GM18508 (cell line): ENCODE results near the gene NINL.
"Not testable (repeated sequence)": the region's sequence is repeated elsewhere in the genome, so short reads cannot be mapped to it uniquely, and the experiment has no call there.

Source experiments
- ATAC-seq: cut with Tn5 transposase; IDR thresholded peaks from one replicate; pipeline ENCODE4 v1.9.1; 2021; ENCODE audit warnings: moderate number of reproducible peaks; ENCODE audit not compliant: insufficient read depth, unreplicated experiment

NINL gene

GRCh38 chr20:25561771-25562170, 23.6 kb downstream of the NINL start:
- not testable (repeated sequence) for ATAC-seq

GRCh38 chr20:25553819-25554296, 31.5 kb downstream of the NINL start:
- ATAC-seq, result no peak

DNA sequence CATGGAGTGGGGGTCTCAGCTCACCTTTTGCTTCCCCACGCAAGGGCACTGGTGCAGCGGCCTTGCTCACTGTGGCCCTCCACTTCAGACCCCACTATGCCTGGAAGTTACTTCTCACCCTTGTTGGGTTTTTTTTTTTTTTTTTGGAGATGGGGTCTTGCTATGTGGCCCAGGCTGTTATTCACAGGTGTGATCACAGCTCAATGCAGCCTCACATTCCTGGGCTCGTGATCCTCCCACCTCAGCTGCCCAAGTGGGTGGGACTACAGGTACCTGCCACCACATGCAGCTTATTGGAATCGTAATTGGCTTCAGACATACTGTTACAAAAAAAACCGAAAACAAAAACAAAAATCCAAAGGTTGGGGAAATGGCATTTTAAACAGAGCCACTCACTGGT, 32.4 kb downstream of the NINL start:
- ATAC-seq, result no peak

GRCh38 chr20:25551413-25552215, 33.7 kb downstream of the NINL start:
- ATAC-seq, result no peak

GRCh38 chr20:25550645-25551337, 34.5 kb downstream of the NINL start:
- not testable (repeated sequence) for ATAC-seq

DNA sequence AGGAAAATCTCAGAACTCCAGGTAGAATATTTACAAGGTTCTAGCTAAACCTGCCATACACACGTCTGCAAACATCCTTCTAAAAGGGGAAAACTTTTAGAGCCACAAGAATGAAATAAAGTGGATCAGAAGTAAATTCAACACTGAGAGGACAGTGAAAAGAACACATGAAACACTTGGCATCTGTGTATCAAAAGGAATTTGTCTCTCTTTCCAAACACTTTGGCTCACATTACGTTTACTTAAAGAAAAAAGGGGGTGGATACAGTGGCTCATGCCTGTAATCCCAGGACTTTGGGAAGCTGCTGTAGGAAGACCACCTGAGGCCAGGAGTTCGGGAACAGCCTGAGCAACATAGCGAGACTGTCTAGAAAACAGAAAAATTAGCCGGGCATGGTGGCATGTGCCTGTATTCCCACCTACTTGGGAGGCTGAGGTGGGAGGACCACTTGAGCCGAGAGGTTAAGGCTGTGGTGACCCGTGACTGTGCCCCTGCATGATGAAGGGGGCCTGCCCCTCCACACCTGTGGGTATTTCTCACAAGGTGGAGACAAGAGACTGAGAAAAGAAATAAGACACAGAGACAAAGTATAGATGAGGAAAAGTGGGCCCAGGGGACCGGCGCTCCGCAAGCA, 35.4 kb downstream of the NINL start:
- no peak for ATAC-seq

- ATAC-seq, result no peak
Observed at GRCh38 chr20:25549172-25549773, 36.1 kb downstream of the NINL start.

DNA sequence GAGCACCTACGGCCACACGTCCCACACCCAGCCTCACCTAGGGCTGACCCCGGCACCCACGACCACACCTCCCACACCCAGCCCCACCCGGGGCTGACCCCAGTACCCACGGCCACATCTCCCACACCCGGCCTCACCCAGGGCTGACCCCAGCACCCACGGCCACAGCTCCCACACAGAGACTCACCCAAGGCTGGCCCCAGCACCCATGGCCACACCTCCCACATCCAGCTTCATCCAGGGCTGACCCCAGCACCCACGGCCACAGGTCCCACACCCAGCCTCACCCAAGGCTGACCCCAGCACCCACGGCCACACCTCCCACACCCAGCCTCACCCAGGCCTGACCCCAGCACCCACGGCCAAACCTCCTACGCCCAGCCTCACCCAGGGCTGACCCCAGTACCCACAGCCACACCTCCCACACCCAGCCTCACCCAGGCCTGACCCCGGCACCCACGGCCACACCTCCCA, 36.7 kb downstream of the NINL start:
- no peak for ATAC-seq

GRCh38 chr20:25547999-25548398, 37.3 kb downstream of the NINL start:
- ATAC-seq, result no peak

DNA sequence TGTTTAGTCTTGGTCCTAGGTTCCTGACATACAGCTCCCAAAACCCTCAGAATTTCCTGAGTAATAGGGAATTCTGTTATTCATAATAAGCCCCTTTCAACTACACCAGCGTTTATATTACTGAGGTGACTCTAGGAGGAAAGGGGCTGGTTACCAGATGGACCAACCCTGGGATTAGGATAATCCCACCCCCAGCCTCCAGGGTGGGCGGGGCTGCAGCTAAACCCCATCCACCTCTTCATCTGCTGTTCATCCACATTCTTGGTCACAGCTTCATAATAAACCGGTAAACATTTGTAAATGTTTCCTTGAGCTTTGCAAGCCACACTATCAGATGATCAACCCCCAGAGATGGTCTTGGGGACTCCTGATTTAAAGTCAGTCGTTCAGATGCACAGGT, 38.3 kb downstream of the NINL start:
- ATAC-seq, result no peak

DNA sequence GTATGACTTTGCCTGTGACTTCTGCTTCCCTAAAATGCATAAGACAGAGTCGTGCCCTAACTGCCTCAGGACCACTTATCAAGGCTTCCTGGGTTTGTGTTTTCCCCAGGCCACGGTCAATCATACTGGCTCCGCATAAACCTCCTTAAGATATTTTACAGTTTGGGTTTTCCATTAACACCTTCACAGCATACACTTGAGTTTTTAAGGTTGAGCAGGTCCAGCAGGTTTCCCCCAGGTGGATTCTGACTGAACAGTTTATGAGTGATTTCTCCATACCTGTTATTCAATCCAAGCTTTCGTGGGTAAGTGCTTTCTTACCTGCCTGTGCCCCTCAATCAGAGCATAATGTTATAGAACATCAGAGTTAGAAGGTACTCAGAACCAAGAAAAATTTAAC, 39.3 kb downstream of the NINL start:
- no peak for ATAC-seq

- no peak for ATAC-seq
Observed at GRCh38 chr20:25545171-25545570, 40.2 kb downstream of the NINL start.

DNA sequence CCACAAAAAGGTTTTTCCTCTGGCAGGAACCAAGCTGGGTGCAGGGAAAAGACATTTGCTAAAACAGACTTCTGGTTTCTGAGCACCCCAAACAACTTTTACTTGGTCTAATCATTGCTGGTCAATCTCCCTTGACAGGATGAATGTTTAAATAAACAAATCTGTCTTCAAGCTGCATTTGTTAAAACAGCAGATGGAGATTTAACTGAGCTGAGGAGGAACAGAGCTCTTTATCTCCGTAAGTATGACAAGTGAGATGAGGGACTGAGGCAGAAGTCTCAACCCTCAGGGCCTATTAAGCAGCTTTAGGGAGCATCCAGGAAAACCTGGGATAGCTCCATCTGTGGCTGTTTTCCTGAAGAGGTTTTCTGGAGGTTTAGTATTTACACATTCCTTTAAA, 40.6 kb downstream of the NINL start:
- no peak for ATAC-seq

DNA sequence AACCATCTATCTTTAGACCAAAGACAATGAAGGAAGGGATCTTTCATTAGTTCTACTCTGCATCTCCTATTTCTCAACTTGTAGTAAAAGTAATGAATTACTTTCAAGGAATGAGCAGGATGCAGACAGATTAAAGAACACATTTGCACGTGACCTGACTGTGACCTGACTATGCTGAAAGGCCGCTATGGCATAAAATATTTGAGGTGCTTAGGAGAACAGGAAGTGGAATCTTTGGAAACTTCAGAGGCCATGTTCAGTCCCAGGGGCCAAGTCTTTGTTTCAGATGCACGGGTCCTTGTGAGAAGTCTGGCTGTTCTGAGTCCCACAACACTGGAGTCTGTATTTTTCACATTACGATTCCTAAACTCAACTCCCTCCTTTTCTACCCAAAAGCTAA, 41.0 kb downstream of the NINL start:
- no peak for ATAC-seq

DNA sequence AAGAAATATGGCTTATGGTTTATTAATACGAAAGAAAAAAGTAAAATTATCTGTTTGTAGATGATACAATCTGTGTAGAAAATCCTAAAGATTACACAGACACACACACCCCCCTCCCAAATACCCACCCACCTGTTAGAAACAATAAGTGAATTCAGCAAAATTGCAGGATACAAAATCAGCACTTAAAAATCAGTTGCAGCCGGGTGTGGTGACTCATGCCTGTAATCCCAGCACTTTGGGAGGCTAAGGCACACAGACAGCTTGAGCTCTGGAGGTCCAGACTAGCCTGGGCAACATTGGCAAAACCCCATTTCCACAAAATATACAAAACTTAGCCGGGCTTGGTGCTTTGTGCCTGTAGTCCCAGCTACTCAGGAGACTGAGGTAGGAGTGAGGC, 42.3 kb downstream of the NINL start:
- no peak for ATAC-seq

GRCh38 chr20:25541676-25542075, 43.7 kb downstream of the NINL start:
- no peak for ATAC-seq

DNA sequence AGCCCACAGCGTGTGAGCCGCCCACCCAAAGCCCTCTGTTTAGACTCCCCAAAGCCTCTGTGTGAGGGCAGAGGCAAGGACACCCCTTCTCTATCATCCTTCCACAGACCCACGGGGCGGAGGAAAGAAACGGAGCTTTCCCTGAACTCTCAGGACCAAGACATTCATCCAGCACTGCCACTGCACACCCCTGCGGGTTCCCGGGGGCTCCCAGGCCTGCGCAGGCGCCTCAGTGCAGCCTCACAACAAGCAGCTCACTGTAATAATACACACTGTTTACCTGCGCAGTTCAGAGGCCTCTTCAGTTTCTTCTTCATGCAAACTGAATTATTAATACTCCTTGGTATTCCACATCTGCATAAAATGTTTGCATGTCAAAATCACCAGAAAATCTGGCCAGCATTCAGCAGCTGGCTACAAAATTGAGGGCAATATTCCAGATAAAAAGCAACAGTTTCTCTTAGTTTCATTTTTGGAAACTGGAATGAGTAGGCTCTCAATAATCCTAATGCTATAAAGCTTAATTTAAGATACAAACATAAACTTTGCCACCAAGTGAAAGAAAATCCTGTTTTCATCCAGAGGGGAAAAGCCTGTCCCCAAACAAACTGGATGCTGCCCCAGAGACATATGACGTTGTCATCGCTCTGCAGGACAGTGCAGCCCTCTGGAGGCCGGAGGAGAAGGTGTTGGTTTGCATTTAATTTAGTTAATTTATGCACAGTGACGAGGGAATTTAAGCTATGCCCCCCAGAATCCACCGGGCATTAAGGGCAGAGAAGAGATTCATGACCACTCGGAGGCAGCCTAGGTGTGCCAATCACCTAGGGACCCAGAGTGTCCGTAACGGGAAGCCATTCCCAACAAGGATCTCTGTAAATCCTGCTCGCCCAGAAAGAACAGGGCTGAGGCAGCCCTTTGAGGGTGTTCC, 45.3 kb downstream of the NINL start:
- ATAC-seq, result no peak

DNA sequence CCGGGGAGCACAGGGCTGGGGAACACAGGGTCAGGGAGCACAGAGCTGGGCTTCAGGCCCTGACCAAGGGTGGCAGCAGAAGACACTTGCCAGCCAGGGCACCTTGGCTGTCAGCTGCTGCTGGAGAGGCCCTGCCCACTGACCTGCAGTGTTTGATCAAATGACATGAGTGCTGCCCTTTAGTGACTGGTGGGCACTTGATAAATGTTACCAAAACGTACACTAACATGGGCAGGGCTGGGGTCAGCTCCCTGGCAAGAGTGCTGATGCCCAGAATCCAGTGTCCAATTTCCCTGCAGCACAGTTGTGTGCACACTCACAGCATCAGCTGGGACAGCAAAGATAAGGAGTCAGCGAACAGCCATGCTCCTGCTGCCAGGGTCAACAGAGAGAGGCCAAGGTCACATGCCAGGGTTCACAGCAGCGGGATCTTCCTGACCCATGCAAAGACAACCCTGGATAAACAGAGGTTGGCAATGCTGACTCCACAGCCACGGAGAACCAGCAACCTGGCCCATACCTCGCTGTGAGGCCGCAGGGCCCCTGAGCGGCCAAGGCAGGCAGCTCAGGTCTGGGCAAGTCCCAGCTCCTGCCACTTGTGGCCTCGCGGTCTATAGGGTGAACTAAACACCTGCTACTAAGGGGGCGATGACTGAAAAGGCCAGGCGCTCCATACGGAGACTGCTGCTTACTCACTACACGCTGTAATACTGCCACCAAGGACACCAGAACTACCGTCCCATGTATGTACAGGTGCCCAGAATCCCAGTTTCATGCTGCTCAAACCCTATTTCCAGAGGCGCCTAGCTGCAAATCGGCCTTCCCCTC, 46.3 kb downstream of the NINL start:
- ATAC-seq, result no peak

GRCh38 chr20:25537890-25538289, 47.4 kb downstream of the NINL start:
- no peak for ATAC-seq
